WI38 (cell line): ENCODE data around the gene E2F7.

Experiments used
- H3K4me3 ChIP-seq: 2 replicates; pipeline ENCODE4 v1.5.1; 2011; ENCODE audit warnings: low read depth, mild to moderate bottlenecking, control low read depth, low read length
- TF ChIP-seq, protein P1 (sequence below): IDR thresholded peaks from 2 replicates; pipeline ENCODE4 v1.5.1; 2012; ENCODE audit warnings: low read depth, mild to moderate bottlenecking, control low read depth, low read length

E2F7 gene

DNA sequence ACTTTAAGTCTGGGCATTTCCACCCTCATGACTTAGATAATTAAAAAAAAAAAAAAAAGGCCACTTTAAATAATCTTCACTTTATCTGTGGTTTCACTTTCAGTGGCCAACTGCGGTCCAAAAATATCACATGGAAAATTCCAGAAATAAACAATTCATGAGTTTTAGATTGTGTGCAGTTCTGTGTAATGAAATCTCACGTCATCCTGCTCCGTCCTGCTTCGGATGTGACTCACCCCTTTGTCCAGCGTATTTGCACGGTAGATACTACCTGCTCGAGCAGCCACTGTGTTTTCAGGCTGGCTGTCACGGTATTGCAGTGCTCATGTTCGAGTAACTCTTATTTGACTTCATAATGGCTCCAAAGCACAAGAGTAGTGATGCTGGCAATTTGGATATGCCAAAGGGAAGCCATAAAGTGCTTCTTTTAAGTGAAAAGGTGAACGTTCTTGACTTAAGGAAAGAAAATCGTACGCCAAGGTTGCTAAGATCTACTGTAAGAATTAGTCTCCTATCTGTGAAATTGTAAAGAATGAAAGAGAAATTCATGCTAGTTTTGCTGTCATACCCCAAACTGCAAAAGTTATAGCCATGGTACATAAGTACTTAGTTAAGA lies 2.4 kb downstream of the E2F7 start:
- TF ChIP-seq, protein P1, sequence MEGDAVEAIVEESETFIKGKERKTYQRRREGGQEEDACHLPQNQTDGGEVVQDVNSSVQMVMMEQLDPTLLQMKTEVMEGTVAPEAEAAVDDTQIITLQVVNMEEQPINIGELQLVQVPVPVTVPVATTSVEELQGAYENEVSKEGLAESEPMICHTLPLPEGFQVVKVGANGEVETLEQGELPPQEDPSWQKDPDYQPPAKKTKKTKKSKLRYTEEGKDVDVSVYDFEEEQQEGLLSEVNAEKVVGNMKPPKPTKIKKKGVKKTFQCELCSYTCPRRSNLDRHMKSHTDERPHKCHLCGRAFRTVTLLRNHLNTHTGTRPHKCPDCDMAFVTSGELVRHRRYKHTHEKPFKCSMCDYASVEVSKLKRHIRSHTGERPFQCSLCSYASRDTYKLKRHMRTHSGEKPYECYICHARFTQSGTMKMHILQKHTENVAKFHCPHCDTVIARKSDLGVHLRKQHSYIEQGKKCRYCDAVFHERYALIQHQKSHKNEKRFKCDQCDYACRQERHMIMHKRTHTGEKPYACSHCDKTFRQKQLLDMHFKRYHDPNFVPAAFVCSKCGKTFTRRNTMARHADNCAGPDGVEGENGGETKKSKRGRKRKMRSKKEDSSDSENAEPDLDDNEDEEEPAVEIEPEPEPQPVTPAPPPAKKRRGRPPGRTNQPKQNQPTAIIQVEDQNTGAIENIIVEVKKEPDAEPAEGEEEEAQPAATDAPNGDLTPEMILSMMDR = no peak
- H3K4me3 ChIP-seq = peak overlapping the region; percentile 92

- TF ChIP-seq, protein P1 = no peak
- H3K4me3 ChIP-seq = peak overlapping the region; percentile 92
Measured at GRCh38 chr12:77062396-77062795, 3.0 kb downstream of the E2F7 start.

- TF ChIP-seq, protein P1 = no peak
- no peak overlapping the region for H3K4me3 ChIP-seq
Measured at GRCh38 chr12:77060883-77061240, 4.5 kb downstream of the E2F7 start.

DNA sequence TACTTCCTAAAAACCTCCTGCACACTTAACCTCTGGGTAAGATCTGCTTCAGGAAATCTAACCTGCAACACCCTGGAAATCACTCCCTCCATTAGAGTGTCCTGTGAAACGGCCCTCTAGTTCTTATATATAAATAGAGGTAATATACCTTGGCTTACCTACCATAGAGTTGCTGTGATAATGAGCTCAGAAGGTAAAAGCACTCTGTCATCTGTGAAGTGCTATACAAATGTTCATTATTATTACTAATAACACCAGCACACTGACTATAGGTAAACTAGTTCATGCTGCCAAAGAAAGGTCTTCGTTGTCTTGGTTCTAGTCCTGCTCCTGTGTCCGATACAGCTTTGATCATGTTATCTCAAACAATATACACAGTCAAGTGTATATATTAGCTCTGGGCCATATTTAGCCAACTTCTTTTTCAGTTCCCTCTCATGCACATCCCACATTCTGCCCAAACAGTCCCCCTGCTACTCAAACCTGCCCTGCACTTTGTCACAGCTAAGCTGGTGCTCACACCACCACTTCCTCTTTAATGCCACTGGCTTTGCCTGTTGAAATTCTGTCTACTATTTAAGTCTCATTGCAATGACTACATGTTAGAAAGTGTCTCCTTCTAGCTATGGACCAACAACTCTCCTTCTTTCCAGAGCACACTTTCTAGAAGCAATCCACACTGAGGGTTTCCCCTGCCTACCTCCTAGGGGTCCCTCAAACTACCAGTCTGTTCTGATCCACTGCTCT lies 5.1 kb downstream of the E2F7 start:
- H3K4me3 ChIP-seq = no peak overlapping the region
- TF ChIP-seq, protein P1 = no peak

GRCh38 chr12:77058740-77059139 lies 6.6 kb downstream of the E2F7 start:
- TF ChIP-seq, protein P1 = no peak
- H3K4me3 ChIP-seq = no peak overlapping the region

DNA sequence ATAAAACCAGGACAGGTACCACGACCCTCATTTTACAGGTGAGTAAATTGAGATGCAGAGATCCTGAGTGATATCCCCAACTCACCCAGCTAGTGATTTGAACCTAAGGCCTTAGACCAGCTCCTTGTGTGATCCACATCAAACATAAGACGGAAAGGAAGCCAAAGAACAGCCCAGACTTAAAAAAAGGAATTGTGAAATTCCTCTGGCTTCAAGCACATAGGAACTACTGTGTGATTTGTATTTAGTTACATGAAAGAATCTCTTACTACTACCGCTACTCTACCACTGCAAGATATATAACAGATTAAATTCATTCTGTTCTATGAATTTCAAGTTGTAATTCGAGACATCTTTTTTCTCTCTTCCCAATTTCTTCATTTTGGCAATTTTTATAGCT lies 10.5 kb downstream of the E2F7 start:
- no peak overlapping the region for H3K4me3 ChIP-seq
- TF ChIP-seq, protein P1 = no peak

DNA sequence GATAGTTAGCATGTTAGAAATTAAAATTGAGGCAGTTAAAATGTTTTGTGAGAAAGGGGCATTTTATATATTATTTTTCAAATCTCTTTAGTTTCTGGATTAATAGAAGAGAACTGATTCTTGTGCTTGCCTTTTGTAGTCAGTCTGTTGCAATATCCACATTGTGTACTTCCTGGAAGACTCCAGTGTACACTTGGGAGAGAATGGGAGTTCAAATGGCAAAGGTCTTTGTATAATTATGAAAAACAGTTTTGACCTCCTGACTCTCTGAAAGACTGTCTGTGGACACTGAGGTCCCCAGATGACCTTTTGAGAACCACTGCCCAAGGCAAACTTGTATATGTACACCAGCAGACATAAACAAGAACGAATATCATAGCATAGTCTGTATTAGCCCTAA lies 12.1 kb downstream of the E2F7 start:
- TF ChIP-seq, protein P1 = no peak
- H3K4me3 ChIP-seq = no peak overlapping the region
